GM23338 (cell line): Measurements from ENCODE around the gene CHAD. TPM values are rescaled to one million over a fixed set of nuclear protein-coding genes. Genes with fewer than 3 reads are reported as not detected.

Source experiments
- ATAC-seq: fragments of 200-7000 bp; cut with Tn5 transposase; 3 replicates; pipeline ENCODE4 v1.9.1; 2020
- DNase-seq: peaks from one replicate; pipeline ENCODE4 v3.0.0-alpha.2; 2015; ENCODE audit warnings: low spot score
- H2AFZ ChIP-seq: fragments of 200-600 bp; sonication (generic); 2 replicates; pipeline ENCODE4 v1.8.0; 2016; ENCODE audit warnings: antibody characterized with exemption, mild to moderate bottlenecking, moderate library complexity
- H3F3A ChIP-seq: fragments of 200-600 bp; sonication (generic); replicated peaks from 2 replicates; pipeline ENCODE4 v1.8.0; 2017; ENCODE audit warnings: antibody characterized with exemption, mixed run types, low read depth
- H3K27ac ChIP-seq: fragments of 200-600 bp; sonication (generic); 2 replicates; pipeline ENCODE4 v1.6.1; 2016; ENCODE audit warnings: low read depth
- H3K27me3 ChIP-seq: fragments of 200-600 bp; sonication (generic); 2 replicates; pipeline ENCODE4 v1.8.0; 2016; ENCODE audit warnings: mild to moderate bottlenecking, mixed run types, moderate library complexity; ENCODE audit not compliant: insufficient read depth
- H3K36me3 ChIP-seq: fragments of 200-600 bp; sonication (generic); 2 replicates; pipeline ENCODE4 v1.8.0; 2016; ENCODE audit warnings: mild to moderate bottlenecking; ENCODE audit not compliant: insufficient read depth
- H3K4me1 ChIP-seq: fragments of 200-600 bp; sonication (generic); 2 replicates; pipeline ENCODE4 v1.8.0; 2016; ENCODE audit warnings: mild to moderate bottlenecking, moderate library complexity; ENCODE audit not compliant: insufficient read depth
- H3K4me2 ChIP-seq: fragments of 200-600 bp; sonication (generic); 2 replicates; pipeline ENCODE4 v1.7.1; 2017; ENCODE audit warnings: mixed run types
- H3K4me3 ChIP-seq: fragments of 200-600 bp; sonication (generic); 2 replicates; pipeline ENCODE4 v1.6.1; 2016; ENCODE audit warnings: mixed run types
- H3K79me2 ChIP-seq: fragments of 200-600 bp; sonication (generic); replicated peaks from 2 replicates; pipeline ENCODE4 v1.8.0; 2017; ENCODE audit warnings: mild to moderate bottlenecking; ENCODE audit not compliant: insufficient read depth
- H3K9me2 ChIP-seq: fragments of 200-600 bp; sonication (generic); 2 replicates; pipeline ENCODE4 v1.8.0; 2017; ENCODE audit not compliant: insufficient read depth
- H4K20me1 ChIP-seq: fragments of 200-600 bp; sonication (generic); replicated peaks from 2 replicates; pipeline ENCODE4 v1.8.0; 2017; ENCODE audit warnings: mild to moderate bottlenecking; ENCODE audit not compliant: insufficient read depth
- H3K27ac Mint-ChIP-seq: 2 replicates; pipeline ENCODE4 v1.8.0; 2020; ENCODE audit warnings: inconsistent platforms, mild to moderate bottlenecking, moderate library complexity, mixed read lengths
- H3K27me3 Mint-ChIP-seq: 3 replicates; pipeline ENCODE4 v1.8.0; 2022; ENCODE audit warnings: low read depth, mild to moderate bottlenecking, moderate library complexity, mixed read lengths, inconsistent platforms; ENCODE audit not compliant: insufficient read depth, poor library complexity
- H3K36me3 Mint-ChIP-seq: 3 replicates; pipeline ENCODE4 v1.8.0; 2021; ENCODE audit warnings: low read depth, mild to moderate bottlenecking, inconsistent platforms, moderate library complexity, mixed read lengths
- H3K4me1 Mint-ChIP-seq: 3 replicates; pipeline ENCODE4 v1.8.0; 2020; ENCODE audit warnings: mild to moderate bottlenecking, inconsistent platforms, mixed read lengths
- H3K4me3 Mint-ChIP-seq: 3 replicates; pipeline ENCODE4 v1.8.0; 2021; ENCODE audit warnings: moderate library complexity, mild to moderate bottlenecking, inconsistent platforms, mixed read lengths
- H3K9me3 Mint-ChIP-seq: 3 replicates; pipeline ENCODE4 v1.8.0; 2020; ENCODE audit warnings: moderate library complexity, mild to moderate bottlenecking, inconsistent platforms, mixed read lengths
- CTCF ChIP-seq, 2 experiments: fragments of 200-600 bp in 1 of 2; sonication (generic) in 1 of 2; conservative IDR thresholded peaks; 2 replicates each; pipeline versions ENCODE4 v1.5.1 to v1.6.1; 2016 to 2017; ENCODE audit warnings: antibody characterized with exemption in 2 of 2, low read depth in 2 of 2, mild to moderate bottlenecking in 2 of 2, moderate library complexity in 1 of 2
- ETS1 ChIP-seq: IDR thresholded peaks from 2 replicates; pipeline ENCODE4 v1.6.1; 2016; ENCODE audit warnings: antibody characterized with exemption
- EZH2 ChIP-seq: fragments of 200-600 bp; sonication (generic); IDR thresholded peaks from one replicate; pipeline ENCODE4 v1.8.0; 2017; ENCODE audit warnings: antibody characterized with exemption, mild to moderate bottlenecking, low read depth; ENCODE audit not compliant: unreplicated experiment
- EZH2phosphoT487 ChIP-seq: fragments of 200-600 bp; sonication (generic); IDR thresholded peaks from one replicate; pipeline ENCODE4 v1.8.1; 2018; ENCODE audit warnings: antibody characterized with exemption; ENCODE audit not compliant: unreplicated experiment
- JUNB ChIP-seq: IDR thresholded peaks from one replicate; pipeline ENCODE4 v1.6.1; 2016; ENCODE audit warnings: antibody characterized with exemption; ENCODE audit not compliant: unreplicated experiment
- NANOG ChIP-seq: IDR thresholded peaks from 2 replicates; pipeline ENCODE4 v1.6.1; 2016; ENCODE audit warnings: antibody characterized with exemption, borderline replicate concordance
- POLR2AphosphoS5 ChIP-seq: IDR thresholded peaks from 2 replicates; pipeline ENCODE4 v1.6.1; 2016; ENCODE audit warnings: antibody characterized with exemption, low read depth
- REST ChIP-seq: IDR thresholded peaks from one replicate; pipeline ENCODE4 v1.6.1; 2018; ENCODE audit warnings: antibody characterized with exemption; ENCODE audit not compliant: unreplicated experiment
- STAT1 ChIP-seq: IDR thresholded peaks from one replicate; pipeline ENCODE4 v1.6.1; 2016; ENCODE audit warnings: antibody characterized with exemption; ENCODE audit not compliant: unreplicated experiment
- ZNF114 ChIP-seq: fragments of 250-450 bp; sonication (Bioruptor Pico); IDR thresholded peaks from 2 replicates; pipeline ENCODE4 v1.5.0; 2020; ENCODE audit warnings: mild to moderate bottlenecking, moderate library complexity
- ZNF331 ChIP-seq: fragments of 250-450 bp; sonication (Bioruptor Pico); IDR thresholded peaks from 2 replicates; pipeline ENCODE4 v1.5.0; 2020; ENCODE audit warnings: low read depth, mild to moderate bottlenecking, moderate library complexity
- polyA plus RNA-seq: library from polyadenylated mRNA; unstranded; fragments of >200 nt; fragmentation: Nextera tagmentation; extraction: Ambion mirVana; gene quantifications from 2 replicates; pipeline ENCODE4 v1.2.1, GENCODE V29; 2016
- total RNA-seq: library from RNA; depleted of rRNA; stranded (reverse); fragments of >200 nt; shearing (Covaris generic); gene quantifications from 2 replicates; pipeline ENCODE4 v1.2.3, GENCODE V29; 2014

The CHAD gene
- total and polyA plus RNA-seq, 2 experiments from 2014 or later, result 0.18 TPM; not detected in 1

GRCh38 chr17:50439008-50439407 lies 29.7 kb downstream of the CHAD start (continued):
- TF ChIP-seq CTCF (conservative IDR thresholded peaks at IDR 0.05; ENCODE audit: low read depth in 2 of 2) (no peak), REST (no peak), JUNB (no peak), EZH2phosphoT487 (no peak), STAT1 (no peak), ZNF114 (no peak)

- H3K27me3 Mint-ChIP-seq, result peaks cover 3% of the 10 kb centered on the region
- no peaks in the 10 kb centered on the region; the same call in 2 of the 3 replicates for H3K36me3 Mint-ChIP-seq
- no peak overlapping the region for H3K4me3 ChIP-seq
- no peak overlapping the region for H3K27ac Mint-ChIP-seq
- no peak for ATAC-seq
- no peaks in the 10 kb centered on the region for H4K20me1 ChIP-seq
- H3K27ac ChIP-seq, result no peak overlapping the region
- no peaks in the 10 kb centered on the region for H3K4me1 ChIP-seq
- H3K27me3 ChIP-seq, result no peaks in the 10 kb centered on the region
- H2AFZ ChIP-seq, result no peak overlapping the region
- peaks cover 4% of the 10 kb centered on the region; the same call in 1 of the 3 replicates for H3K4me1 Mint-ChIP-seq
- no peak overlapping the region for H3K4me3 Mint-ChIP-seq
- no peak for DNase-seq
- no peaks in the 10 kb centered on the region for H3K9me2 ChIP-seq
- H3K4me2 ChIP-seq, result no peak overlapping the region
- H3F3A ChIP-seq, result no peaks in the 10 kb centered on the region
- H3K36me3 ChIP-seq, result no peaks in the 10 kb centered on the region
- H3K9me3 Mint-ChIP-seq, result no peaks in the 10 kb centered on the region
- no peaks in the 10 kb centered on the region for H3K79me2 ChIP-seq
- TF ChIP-seq CTCF (conservative IDR thresholded peaks at IDR 0.05; ENCODE audit: low read depth in 2 of 2), result no peak
- TF ChIP-seq ZNF331, result no peak
- TF ChIP-seq JUNB, result no peak
- no peak for TF ChIP-seq EZH2
- TF ChIP-seq ETS1, result no peak
- no peak for TF ChIP-seq EZH2phosphoT487
- no peak for TF ChIP-seq ZNF114
- no peak for TF ChIP-seq POLR2AphosphoS5
- TF ChIP-seq NANOG, result no peak
Measured at GRCh38 chr17:50437409-50437808, 31.3 kb downstream of the CHAD start.
